K562 (cell line): ENCODE data around the gene BBLN. TPM values are rescaled to one million over a fixed set of nuclear protein-coding genes. Genes with fewer than 3 reads are reported as not detected.

Source experiments
- ARID1B ChIP-seq: fragments of 450-650 bp; IDR thresholded peaks from 2 replicates; pipeline ENCODE4 v1.6.1; 2016; ENCODE audit warnings: antibody characterized with exemption, mild to moderate bottlenecking, inconsistent platforms
- BCL6 ChIP-seq: fragments of 250-450 bp; sonication (Bioruptor Pico); IDR thresholded peaks from 2 replicates; pipeline ENCODE4 v1.4.0; 2020
- ELF2 ChIP-seq: fragments of 250-450 bp; sonication (Bioruptor Pico); IDR thresholded peaks from 2 replicates; pipeline ENCODE4 v1.5.0; 2021; ENCODE audit warnings: mild to moderate bottlenecking
- ETV5 ChIP-seq: sonication (generic); formaldehyde crosslinking; IDR thresholded peaks from 2 replicates; pipeline ENCODE4 v1.4.0; 2020; ENCODE audit warnings: low read depth, mild to moderate bottlenecking, missing genetic modification reagents
- HDAC2 ChIP-seq: fragments of 450-650 bp; IDR thresholded peaks from 2 replicates; pipeline ENCODE4 v1.6.1; 2016; ENCODE audit warnings: mild to moderate bottlenecking
- HMGN3 ChIP-seq: IDR thresholded peaks from 2 replicates; pipeline ENCODE4 v1.6.1; 2011; ENCODE audit warnings: borderline replicate concordance, low read depth, mild to moderate bottlenecking, mixed read lengths, low read length; ENCODE audit not compliant: insufficient read length; ENCODE audit errors: extremely low read depth
- KLF1 ChIP-seq: fragments of 450-650 bp; IDR thresholded peaks from 2 replicates; pipeline ENCODE4 v1.6.1; 2016; ENCODE audit warnings: missing genetic modification characterization, missing compliant biosample characterization
- MTF1 ChIP-seq: fragments of 250-450 bp; sonication (Bioruptor Pico); IDR thresholded peaks from 2 replicates; pipeline ENCODE4 v1.9.0; 2021; ENCODE audit warnings: moderate library complexity, mild to moderate bottlenecking, inconsistent platforms, borderline replicate concordance
- RBM39 ChIP-seq: fragments of 200-400 bp; formaldehyde crosslinking; optimal IDR thresholded peaks from 2 replicates; pipeline ENCODE3; 2018; ENCODE audit warnings: low read depth, low read length
- SAP30 ChIP-seq: fragments of 200-600 bp; sonication (generic); IDR thresholded peaks from 2 replicates; pipeline ENCODE4 v1.6.1; 2012; ENCODE audit warnings: borderline replicate concordance, low read depth, mild to moderate bottlenecking, moderate library complexity, low read length, control low read depth, inconsistent platforms; ENCODE audit not compliant: insufficient read depth, poor library complexity, severe bottlenecking
- TAF9B ChIP-seq: fragments of 450-650 bp; IDR thresholded peaks from 2 replicates; pipeline ENCODE4 v1.6.1; 2018; ENCODE audit warnings: mild to moderate bottlenecking; ENCODE audit not compliant: partially characterized antibody
- TAL1 ChIP-seq: fragments of 450-650 bp; IDR thresholded peaks from 2 replicates; pipeline ENCODE4 v1.6.1; 2016; ENCODE audit warnings: mild to moderate bottlenecking
- ZNF41 ChIP-seq: fragments of 250-450 bp; sonication (Bioruptor Pico); conservative IDR thresholded peaks from 2 replicates; pipeline ENCODE4 v1.4.0; 2020; ENCODE audit warnings: mild to moderate bottlenecking
- ZNF551 ChIP-seq: fragments of 250-450 bp; sonication (Bioruptor Pico); IDR thresholded peaks from 2 replicates; pipeline ENCODE4 v1.5.0; 2021; ENCODE audit warnings: mild to moderate bottlenecking, moderate library complexity
- polyA plus RNA-seq, 8 experiments: library from polyadenylated mRNA; depleted of rRNA in 4 of 8; stranded (reverse) in 5 of 8; unstranded in 3 of 8; fragments of >200 nt; fragmentation: Nextera tagmentation in 2 of 8; fragmentation: Illumina TruSeq in 1 of 8; extraction: Ambion mirVana in 2 of 8; extraction: Trizol in 1 of 8; gene quantifications; 2 replicates each; pipeline versions ENCODE4 v1.2.1 to v1.2.3, GENCODE V29; 2011 to 2014; ENCODE audit warnings: inconsistent platforms in 1 of 8, missing spikeins in 1 of 8
- total RNA-seq, 7 experiments: library from RNA; depleted of rRNA in 6 of 7; stranded (reverse); fragments of >200 nt in 6 of 7; fragmentation: Illumina TruSeq in 2 of 7; extraction: Trizol in 2 of 7; gene quantifications; 2 replicates each; pipeline versions ENCODE4 v1.2.1 to v1.2.3, GENCODE V29; 2011 to 2021; ENCODE audit warnings: low replicate concordance in 1 of 7
- TF ChIP-seq, protein P1 (sequence below): fragments of 450-650 bp; IDR thresholded peaks from 2 replicates; pipeline ENCODE4 v1.6.1; 2017; ENCODE audit warnings: antibody characterized with exemption
- TF ChIP-seq, protein P2 (sequence below): IDR thresholded peaks from 3 replicates; pipeline ENCODE4 v1.6.1; 2011; ENCODE audit warnings: borderline replicate concordance, mild to moderate bottlenecking, moderate library complexity; ENCODE audit not compliant: insufficient read length; ENCODE audit errors: extremely low read depth
- TF ChIP-seq, protein P3 (sequence below): sonication (generic); formaldehyde crosslinking; IDR thresholded peaks from 2 replicates; pipeline ENCODE4 v1.8.0; 2022; ENCODE audit warnings: missing genetic modification reagents, mild to moderate bottlenecking, borderline replicate concordance
- TF ChIP-seq, protein P4 (sequence below): IDR thresholded peaks from 2 replicates; pipeline ENCODE4 v1.6.1; 2012; ENCODE audit warnings: low read depth, low read length, improper control_type of control experiment, borderline replicate concordance

Gene BBLN
- total and polyA plus RNA-seq, 9 of the 15 experiments (the other 6 are each of a cell fraction or from before 2014, with no cell fraction given) = 4.2 to 331 (median 87.1) TPM

DNA sequence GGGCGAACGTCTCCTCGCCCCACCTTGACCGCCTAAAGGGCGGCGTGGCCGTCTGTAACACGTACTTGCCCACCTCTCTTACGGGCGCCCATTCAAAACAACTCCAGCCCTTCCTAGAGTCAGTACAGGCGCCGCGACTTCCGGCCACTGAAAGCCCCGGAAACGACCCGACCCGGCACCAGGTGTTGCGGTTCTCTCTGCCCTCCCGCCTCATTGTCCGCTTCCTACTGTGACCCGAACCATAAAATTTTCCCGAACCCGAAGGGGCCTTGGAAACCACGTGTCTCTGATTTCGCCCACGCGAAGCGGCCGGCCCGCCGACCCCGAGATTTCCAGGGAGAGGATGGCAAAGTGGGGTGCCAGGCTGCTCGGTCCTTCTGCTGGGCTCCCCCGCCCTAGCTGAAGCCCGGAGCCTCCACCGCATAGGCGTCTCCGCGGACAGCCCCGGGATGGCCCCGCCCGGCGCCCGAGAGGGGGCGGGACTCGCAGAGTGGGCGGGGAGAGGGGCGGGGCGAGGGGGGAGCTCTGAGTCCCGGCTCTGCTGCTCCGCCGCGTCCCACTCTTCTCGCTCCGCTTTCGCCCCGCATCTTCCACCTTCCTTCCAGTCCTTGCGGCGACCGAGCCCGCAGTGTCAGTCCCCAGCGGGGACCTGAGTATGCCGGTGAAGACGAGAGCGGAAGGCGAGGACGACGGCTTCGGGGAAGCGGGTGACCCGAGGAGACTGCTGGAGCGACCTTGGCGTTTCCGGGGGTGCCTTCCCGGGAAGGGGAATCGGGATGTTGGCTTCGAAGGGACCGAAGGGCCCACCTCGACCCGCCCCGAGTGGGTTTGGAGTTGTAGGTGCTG is 31.9 kb upstream of the BBLN start (continued):
- TF ChIP-seq, protein P1, sequence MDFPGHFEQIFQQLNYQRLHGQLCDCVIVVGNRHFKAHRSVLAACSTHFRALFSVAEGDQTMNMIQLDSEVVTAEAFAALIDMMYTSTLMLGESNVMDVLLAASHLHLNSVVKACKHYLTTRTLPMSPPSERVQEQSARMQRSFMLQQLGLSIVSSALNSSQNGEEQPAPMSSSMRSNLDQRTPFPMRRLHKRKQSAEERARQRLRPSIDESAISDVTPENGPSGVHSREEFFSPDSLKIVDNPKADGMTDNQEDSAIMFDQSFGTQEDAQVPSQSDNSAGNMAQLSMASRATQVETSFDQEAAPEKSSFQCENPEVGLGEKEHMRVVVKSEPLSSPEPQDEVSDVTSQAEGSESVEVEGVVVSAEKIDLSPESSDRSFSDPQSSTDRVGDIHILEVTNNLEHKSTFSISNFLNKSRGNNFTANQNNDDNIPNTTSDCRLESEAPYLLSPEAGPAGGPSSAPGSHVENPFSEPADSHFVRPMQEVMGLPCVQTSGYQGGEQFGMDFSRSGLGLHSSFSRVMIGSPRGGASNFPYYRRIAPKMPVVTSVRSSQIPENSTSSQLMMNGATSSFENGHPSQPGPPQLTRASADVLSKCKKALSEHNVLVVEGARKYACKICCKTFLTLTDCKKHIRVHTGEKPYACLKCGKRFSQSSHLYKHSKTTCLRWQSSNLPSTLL = no peak
- TF ChIP-seq, protein P2, sequence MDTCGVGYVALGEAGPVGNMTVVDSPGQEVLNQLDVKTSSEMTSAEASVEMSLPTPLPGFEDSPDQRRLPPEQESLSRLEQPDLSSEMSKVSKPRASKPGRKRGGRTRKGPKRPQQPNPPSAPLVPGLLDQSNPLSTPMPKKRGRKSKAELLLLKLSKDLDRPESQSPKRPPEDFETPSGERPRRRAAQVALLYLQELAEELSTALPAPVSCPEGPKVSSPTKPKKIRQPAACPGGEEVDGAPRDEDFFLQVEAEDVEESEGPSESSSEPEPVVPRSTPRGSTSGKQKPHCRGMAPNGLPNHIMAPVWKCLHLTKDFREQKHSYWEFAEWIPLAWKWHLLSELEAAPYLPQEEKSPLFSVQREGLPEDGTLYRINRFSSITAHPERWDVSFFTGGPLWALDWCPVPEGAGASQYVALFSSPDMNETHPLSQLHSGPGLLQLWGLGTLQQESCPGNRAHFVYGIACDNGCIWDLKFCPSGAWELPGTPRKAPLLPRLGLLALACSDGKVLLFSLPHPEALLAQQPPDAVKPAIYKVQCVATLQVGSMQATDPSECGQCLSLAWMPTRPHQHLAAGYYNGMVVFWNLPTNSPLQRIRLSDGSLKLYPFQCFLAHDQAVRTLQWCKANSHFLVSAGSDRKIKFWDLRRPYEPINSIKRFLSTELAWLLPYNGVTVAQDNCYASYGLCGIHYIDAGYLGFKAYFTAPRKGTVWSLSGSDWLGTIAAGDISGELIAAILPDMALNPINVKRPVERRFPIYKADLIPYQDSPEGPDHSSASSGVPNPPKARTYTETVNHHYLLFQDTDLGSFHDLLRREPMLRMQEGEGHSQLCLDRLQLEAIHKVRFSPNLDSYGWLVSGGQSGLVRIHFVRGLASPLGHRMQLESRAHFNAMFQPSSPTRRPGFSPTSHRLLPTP = no peak
- no peak for TF ChIP-seq ZNF41 (CRISPR knock-in tag)
- no peak for TF ChIP-seq MTF1 (CRISPR knock-in tag)
- peak; percentile 71; the same call in 1 of the 2 replicates for TF ChIP-seq ETV5 (CRISPR knock-in tag)
- TF ChIP-seq KLF1 (tag) = no peak
- TF ChIP-seq HMGN3 = peak; percentile 28
- TF ChIP-seq RBM39 = no peak
- TF ChIP-seq TAL1 = peak; percentile 28; the same call in 1 of the 2 replicates
- TF ChIP-seq ZNF551 (CRISPR knock-in tag) = no peak
- peak; percentile 13; the same call in 1 of the 2 replicates for TF ChIP-seq HDAC2
- TF ChIP-seq ELF2 (CRISPR knock-in tag) = 0 out of 2 replicates have a peak, but pooled peaks have one; percentile 27
- no peak for TF ChIP-seq BCL6
- TF ChIP-seq SAP30 = no peak
- TF ChIP-seq ARID1B = peak; percentile 43; the same call in 1 of the 2 replicates
- TF ChIP-seq, protein P3, sequence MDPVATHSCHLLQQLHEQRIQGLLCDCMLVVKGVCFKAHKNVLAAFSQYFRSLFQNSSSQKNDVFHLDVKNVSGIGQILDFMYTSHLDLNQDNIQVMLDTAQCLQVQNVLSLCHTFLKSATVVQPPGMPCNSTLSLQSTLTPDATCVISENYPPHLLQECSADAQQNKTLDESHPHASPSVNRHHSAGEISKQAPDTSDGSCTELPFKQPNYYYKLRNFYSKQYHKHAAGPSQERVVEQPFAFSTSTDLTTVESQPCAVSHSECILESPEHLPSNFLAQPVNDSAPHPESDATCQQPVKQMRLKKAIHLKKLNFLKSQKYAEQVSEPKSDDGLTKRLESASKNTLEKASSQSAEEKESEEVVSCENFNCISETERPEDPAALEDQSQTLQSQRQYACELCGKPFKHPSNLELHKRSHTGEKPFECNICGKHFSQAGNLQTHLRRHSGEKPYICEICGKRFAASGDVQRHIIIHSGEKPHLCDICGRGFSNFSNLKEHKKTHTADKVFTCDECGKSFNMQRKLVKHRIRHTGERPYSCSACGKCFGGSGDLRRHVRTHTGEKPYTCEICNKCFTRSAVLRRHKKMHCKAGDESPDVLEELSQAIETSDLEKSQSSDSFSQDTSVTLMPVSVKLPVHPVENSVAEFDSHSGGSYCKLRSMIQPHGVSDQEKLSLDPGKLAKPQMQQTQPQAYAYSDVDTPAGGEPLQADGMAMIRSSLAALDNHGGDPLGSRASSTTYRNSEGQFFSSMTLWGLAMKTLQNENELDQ = no peak; the same call in 1 of the 2 replicates
- TF ChIP-seq, protein P4, sequence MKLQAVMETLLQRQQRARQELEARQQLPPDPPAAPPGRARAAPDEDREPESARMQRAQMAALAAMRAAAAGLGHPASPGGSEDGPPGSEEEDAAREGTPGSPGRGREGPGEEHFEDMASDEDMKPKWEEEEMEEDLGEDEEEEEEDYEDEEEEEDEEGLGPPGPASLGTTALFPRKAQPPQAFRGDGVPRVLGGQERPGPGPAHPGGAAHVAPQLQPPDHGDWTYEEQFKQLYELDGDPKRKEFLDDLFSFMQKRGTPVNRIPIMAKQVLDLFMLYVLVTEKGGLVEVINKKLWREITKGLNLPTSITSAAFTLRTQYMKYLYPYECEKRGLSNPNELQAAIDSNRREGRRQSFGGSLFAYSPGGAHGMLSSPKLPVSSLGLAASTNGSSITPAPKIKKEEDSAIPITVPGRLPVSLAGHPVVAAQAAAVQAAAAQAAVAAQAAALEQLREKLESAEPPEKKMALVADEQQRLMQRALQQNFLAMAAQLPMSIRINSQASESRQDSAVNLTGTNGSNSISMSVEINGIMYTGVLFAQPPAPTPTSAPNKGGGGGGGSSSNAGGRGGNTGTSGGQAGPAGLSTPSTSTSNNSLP = no peak
- TF ChIP-seq TAF9B = no peak
